Umbilical cord (tissue), 2 donors: Measurements from ENCODE around the gene UBR2. TPM values are rescaled to one million over a fixed set of nuclear protein-coding genes. Genes with fewer than 3 reads are reported as not detected.
"Not testable (repeated sequence)": the region's sequence is repeated elsewhere in the genome, so short reads cannot be mapped to it uniquely, and the experiment has no call there.

Experiments
- DNase-seq: peaks from one replicate; pipeline ENCODE4 v3.0.0-alpha.2; 2015; ENCODE audit warnings: low spot score
- total RNA-seq: library from RNA; depleted of rRNA; stranded (reverse); fragments of >200 nt; gene quantifications from one replicate; pipeline ENCODE4 v1.2.3, GENCODE V29; 2014; ENCODE audit warnings: low replicate concordance; ENCODE audit not compliant: insufficient read depth

UBR2 gene
- total RNA-seq, 1 donor from 2014 or later = 28.9 TPM

DNA sequence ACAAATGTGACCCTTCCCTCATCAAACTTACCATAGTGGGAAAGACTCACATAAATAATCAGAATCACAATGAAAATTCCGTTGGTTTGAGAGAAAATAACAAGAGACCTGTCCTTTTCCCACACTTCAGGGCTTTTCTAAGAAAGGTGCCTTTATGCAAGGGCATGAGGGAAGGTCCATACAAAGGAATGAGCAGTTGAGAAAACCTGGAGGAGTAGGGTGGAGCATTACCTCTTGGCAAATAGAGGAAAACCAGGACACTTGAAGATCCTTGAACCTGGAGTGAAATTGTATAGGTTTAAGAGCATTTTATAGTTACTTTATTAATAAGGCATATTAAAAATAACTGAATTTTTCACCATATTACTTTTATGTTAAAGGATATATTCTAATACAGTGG lies 54.3 kb downstream of the UBR2 start:
- DNase-seq = no peak

DNA sequence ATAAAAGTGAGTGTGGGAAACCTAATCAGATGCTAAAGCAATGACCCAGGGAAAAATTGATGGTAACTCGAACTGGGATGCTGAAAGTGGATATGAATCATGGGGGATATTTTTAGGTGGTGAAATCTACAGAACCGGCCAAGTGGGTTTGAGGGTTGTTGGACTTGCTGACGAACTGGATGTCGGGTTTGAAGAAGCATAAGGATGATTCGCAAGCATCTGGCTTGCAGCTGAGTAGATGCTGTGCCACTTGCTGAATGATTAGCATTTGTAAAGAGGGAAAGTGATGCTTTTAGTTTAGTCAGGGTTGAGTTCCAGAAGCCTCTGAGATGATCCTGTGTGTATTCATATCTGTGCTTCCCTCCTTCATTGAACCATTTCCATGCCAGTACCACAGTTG lies 54.9 kb downstream of the UBR2 start:
- DNase-seq = no peak

GRCh38 chr6:42619963-42620362 lies 56.1 kb downstream of the UBR2 start:
- DNase-seq = no peak

GRCh38 chr6:42624601-42625000 lies 60.8 kb downstream of the UBR2 start:
- DNase-seq = no peak

GRCh38 chr6:42627044-42627443 lies 63.2 kb downstream of the UBR2 start:
- no peak for DNase-seq

- no peak for DNase-seq
These were observed 63.8 kb downstream of the UBR2 start for GRCh38 chr6:42627674-42628073.

GRCh38 chr6:42628604-42629003 lies 64.8 kb downstream of the UBR2 start:
- DNase-seq = no peak

- DNase-seq = no peak
These were observed 66.0 kb downstream of the UBR2 start for GRCh38 chr6:42629845-42630244.

DNA sequence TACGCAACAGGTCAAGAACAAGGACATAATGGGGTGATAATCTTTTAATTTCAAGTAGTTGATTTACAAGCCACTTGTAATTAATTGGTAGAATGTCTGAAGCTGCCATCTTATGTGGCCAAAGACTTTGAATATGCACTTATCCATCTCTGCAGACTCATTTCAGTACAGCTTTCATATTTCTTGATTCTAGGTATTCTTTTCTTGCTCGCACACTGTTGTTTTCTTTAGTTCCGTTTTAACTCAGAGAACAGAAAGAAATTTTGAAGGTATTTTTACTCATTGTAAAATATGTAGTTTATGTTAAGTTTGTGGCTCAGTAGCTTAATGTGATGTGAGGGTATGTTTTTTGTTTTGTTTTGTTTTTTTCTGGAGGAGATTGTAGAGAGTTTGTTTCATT lies 73.9 kb downstream of the UBR2 start:
- no peak for DNase-seq

- no peak for DNase-seq
These were observed 79.0 kb downstream of the UBR2 start for GRCh38 chr6:42642794-42643193.

DNA sequence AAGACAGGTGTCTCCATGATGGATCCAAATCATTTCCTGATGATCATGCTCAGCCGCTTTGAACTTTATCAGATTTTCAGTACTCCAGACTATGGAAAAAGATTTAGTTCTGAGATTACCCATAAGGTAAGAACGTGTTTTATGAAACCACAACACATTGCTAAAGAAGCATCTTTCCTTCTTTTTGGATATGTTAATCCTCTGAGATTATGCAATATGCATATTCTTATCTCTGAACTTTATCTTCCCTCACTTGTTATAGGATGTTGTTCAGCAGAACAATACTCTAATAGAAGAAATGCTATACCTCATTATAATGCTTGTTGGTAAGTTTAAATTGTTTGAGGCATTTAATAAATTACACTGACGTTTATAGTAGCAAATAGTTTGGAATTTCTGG lies 80.4 kb downstream of the UBR2 start:
- DNase-seq = no peak

- DNase-seq = no peak
These were observed 88.4 kb downstream of the UBR2 start for GRCh38 chr6:42652024-42652746.

GRCh38 chr6:42653851-42654250 lies 90.0 kb downstream of the UBR2 start:
- no peak for DNase-seq

- DNase-seq = no peak
These were observed 96.0 kb downstream of the UBR2 start for GRCh38 chr6:42659806-42660205.

GRCh38 chr6:42661540-42662153 lies 97.8 kb downstream of the UBR2 start:
- DNase-seq = peak; percentile 76

DNA sequence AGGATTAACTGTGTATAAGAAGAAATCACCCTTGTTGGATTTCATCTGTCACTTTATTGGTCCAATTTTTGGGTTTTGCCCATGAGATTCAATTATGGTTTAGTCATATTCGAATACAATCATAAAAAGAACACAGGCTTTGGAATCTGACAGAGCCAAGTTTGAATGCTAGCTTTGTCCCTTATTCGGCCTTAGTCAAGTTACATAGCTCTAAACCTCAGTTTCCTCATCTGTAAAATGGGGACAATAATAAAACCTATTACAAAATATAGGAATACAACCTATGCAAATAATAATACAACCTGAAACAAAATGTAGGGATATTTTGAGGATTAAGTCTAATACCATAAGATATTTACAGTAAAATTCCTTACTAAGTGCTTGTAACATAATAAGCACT lies 100.9 kb downstream of the UBR2 start:
- DNase-seq = no peak

DNA sequence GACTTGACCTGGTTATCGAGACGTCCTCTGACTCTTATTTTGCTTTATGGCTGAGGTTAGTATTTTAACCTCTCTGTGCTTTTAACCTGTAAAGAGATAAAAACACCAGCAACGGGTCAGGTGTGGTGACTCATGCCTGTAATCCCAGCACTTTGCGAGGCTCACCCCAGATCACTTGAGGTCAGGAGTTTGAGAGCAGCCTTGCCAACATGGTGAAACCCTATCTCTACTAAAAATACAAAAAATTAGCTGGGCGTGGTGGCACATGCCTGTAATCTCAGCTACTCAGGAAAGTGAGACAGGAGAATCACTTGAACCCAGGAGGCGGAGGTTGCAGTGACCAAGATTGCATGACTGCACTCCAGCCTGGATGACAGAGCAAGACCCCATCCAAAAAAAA lies 110.5 kb downstream of the UBR2 start:
- DNase-seq = not testable (repeated sequence)

- no peak for DNase-seq
These were observed 111.0 kb downstream of the UBR2 start for GRCh38 chr6:42674780-42675179.

GRCh38 chr6:42679358-42679757 lies 115.5 kb downstream of the UBR2 start:
- DNase-seq = no peak

DNA sequence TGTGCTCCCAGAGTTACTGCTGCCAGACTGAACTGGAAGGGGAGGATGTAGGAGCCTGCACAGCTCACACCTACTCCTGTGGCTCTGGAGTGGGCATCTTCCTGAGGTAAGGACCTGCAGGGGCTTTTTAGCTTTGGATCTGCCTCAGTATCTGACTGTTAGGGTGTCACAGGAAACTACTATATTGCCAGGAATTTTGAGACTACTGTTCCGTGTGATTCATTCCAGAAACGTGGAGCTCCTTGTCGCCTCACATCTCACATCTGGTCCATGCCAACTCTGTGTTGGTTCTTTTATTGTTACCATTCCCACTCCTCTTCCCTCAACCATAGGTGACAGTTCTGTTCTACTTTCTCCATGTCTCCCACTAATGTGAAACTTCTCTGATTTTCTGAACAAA lies 124.5 kb downstream of the UBR2 start:
- no peak for DNase-seq

DNA sequence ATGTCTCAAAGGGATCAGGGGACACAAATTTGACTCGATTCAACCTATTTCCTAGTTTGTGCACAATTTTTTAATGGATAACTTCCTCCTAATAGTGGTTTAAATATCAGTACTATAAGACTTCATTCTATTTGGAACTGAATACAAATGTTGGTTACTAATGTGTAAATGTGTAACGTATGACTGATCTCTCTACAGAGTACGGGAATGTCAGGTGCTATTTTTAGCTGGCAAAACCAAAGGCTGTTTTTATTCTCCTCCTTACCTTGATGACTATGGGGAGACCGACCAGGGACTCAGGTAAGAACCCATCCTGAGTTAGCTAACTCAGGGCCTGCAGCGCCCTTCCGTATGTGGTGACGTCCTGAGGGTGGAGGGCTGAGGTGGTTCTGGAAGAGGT lies 125.5 kb downstream of the UBR2 start:
- no peak for DNase-seq

DNA sequence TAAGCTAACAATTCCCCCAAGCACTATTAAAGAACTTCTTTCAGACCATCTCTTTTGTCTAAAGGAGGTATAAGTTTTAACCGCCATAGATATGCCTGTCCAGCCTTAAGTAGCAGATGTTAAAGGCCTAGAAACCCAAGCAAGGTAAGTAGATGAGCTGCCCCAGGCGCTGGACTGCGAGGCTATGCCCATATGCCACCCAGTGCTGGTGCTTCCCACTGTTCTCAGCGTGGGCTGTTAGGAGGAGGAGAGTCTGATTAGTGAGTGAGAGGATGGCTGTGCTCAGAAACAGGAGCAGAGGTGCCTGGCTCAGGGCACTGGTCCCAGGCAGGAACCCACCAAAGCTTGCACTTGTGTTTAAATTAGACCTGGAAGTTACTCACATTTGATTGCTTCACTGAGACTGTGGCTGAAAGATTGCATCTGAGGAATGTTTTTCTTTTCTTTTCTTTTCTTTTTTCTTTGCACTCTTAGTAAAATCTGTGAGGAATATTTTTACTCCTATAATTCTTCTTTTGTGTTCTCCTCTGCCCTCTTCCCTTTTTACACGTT lies 126.4 kb downstream of the UBR2 start:
- DNase-seq = no peak

- DNase-seq = no peak
These were observed 127.0 kb downstream of the UBR2 start for GRCh38 chr6:42690872-42691271.
